Kidney glomerular epithelial cell (primary cell): ENCODE measurements around the gene TIPIN.
"Not testable (repeated sequence)": the region's sequence is repeated elsewhere in the genome, so short reads cannot be mapped to it uniquely, and the experiment has no call there.

Source experiments
- DNase-seq: peaks from one replicate; lab custom pipeline; 2025; lab: John Stamatoyannopoulos, UW

Gene TIPIN

GRCh38 chr15:66386204-66387123 is 30.0 kb upstream of the TIPIN start, which contains the start of gene MAP2K1:
TSS of gene MAP2K1 (plus strand) at chr15:66386912. CDS start at chr15:66387348, 436 bp downstream.
- DNase-seq = peak; percentile 92

- not testable (repeated sequence) for DNase-seq
Observed at GRCh38 chr15:66381376-66381775, 24.9 kb upstream of the TIPIN start.

GRCh38 chr15:66378814-66379430 is 22.4 kb upstream of the TIPIN start:
- DNase-seq = no peak

- no peak for DNase-seq
Observed at GRCh38 chr15:66374179-66374578, 17.7 kb upstream of the TIPIN start.

- no peak for DNase-seq
Observed at GRCh38 chr15:66369773-66370651, 13.5 kb upstream of the TIPIN start.

- no peak for DNase-seq
Observed at GRCh38 chr15:66364944-66365528, 8.6 kb upstream of the TIPIN start.

GRCh38 chr15:66362776-66363175 is 6.3 kb upstream of the TIPIN start:
- no peak for DNase-seq

GRCh38 chr15:66361745-66362460 is 5.4 kb upstream of the TIPIN start:
- DNase-seq = not testable (repeated sequence)

- no peak for DNase-seq
Observed at GRCh38 chr15:66359740-66360139, 3.3 kb upstream of the TIPIN start.

- no peak for DNase-seq
Observed at GRCh38 chr15:66356077-66356358, 467 bp downstream of the TIPIN start.

GRCh38 chr15:66348530-66348929 is 8.0 kb downstream of the TIPIN start:
- not testable (repeated sequence) for DNase-seq

- DNase-seq = no peak
Observed at GRCh38 chr15:66328771-66329170, 27.7 kb downstream of the TIPIN start.

- no peak for DNase-seq
Observed at GRCh38 chr15:66327736-66328135, 28.7 kb downstream of the TIPIN start.

- no peak for DNase-seq
Observed at GRCh38 chr15:66326051-66326450, 30.4 kb downstream of the TIPIN start.

- DNase-seq = no peak
Observed at GRCh38 chr15:66323312-66323928, 33.1 kb downstream of the TIPIN start.

- DNase-seq = no peak
Observed at GRCh38 chr15:66312144-66312543, 44.3 kb downstream of the TIPIN start.

GRCh38 chr15:66310786-66311185 is 45.7 kb downstream of the TIPIN start:
- no peak for DNase-seq

GRCh38 chr15:66309828-66310227 is 46.7 kb downstream of the TIPIN start:
- DNase-seq = no peak

- no peak for DNase-seq
Observed at GRCh38 chr15:66308531-66308930, 48.0 kb downstream of the TIPIN start.

- DNase-seq = no peak
Observed at GRCh38 chr15:66306381-66306780, 50.1 kb downstream of the TIPIN start.

GRCh38 chr15:66304425-66304824 is 52.1 kb downstream of the TIPIN start:
- not testable (repeated sequence) for DNase-seq
